ENCODE measurements around the gene TET3. TPM values are rescaled to one million over a fixed set of nuclear protein-coding genes. Genes with fewer than 3 reads are reported as not detected.

TET3 gene
- total and polyA plus RNA-seq, 4 donors: 4.6 to 26.9 (median 14.6) TPM

GRCh38 chr2:74020702-74021406, 36.1 kb downstream of the TET3 start:
- Histone ChIP-seq H3K9me3 (ENCODE audit: control insufficient read depth in 4 of 4, insufficient read depth in 3 of 4, low read length in 3 of 4) (no peaks in the 10 kb centered on the region), H3K9ac (ENCODE audit: insufficient read depth in 1 of 2, low read length in 2 of 2) (no peak overlapping the region), H3K27me3 (ENCODE audit: control insufficient read depth in 3 of 3, insufficient read depth in 3 of 3, low read length in 2 of 3) (no peaks in the 10 kb centered on the region), H3K36me3 (ENCODE audit: control insufficient read depth in 4 of 4, insufficient read depth in 4 of 4, low read length in 4 of 4) (peaks cover 0 to 2% (median under 1%) of the 10 kb centered on the region in 4 donors), H3K27ac (ENCODE audit: low read depth in 1 of 2, low read length in 1 of 2) (no peak overlapping the region), H3K4me3 (no peak overlapping the region), H3K4me1 (ENCODE audit: control insufficient read depth in 5 of 5, insufficient read depth in 5 of 5, low read length in 5 of 5) (peaks cover 4 to 15% (median 5%) of the 10 kb centered on the region in 5 donors)
- ATAC-seq (ENCODE audit: insufficient read depth, low FRiP score) (peak; percentile 72), DNase-seq (no peak)
- 64 to 77% methylated on average over 9 of the region's 9 CpGs for WGBS, 2 donors
- TF ChIP-seq CTCF (IDR thresholded peaks at IDR 0.05; ENCODE audit: control extremely low read depth, extremely low read depth): no peak

- Histone ChIP-seq H3K27me3 (ENCODE audit: control insufficient read depth in 3 of 3, insufficient read depth in 3 of 3, low read length in 2 of 3) (no peaks in the 10 kb centered on the region), H3K9me3 (ENCODE audit: control insufficient read depth in 4 of 4, insufficient read depth in 3 of 4, low read length in 3 of 4) (no peaks in the 10 kb centered on the region), H3K27ac (ENCODE audit: low read depth in 1 of 2, low read length in 1 of 2) (no peak overlapping the region), H3K4me3 (no peak overlapping the region), H3K4me1 (ENCODE audit: control insufficient read depth in 5 of 5, insufficient read depth in 5 of 5, low read length in 5 of 5) (peaks cover 4 to 18% (median 5%) of the 10 kb centered on the region in 5 donors), H3K9ac (ENCODE audit: insufficient read depth in 1 of 2, low read length in 2 of 2) (no peak overlapping the region), H3K36me3 (ENCODE audit: control insufficient read depth in 4 of 4, insufficient read depth in 4 of 4, low read length in 4 of 4) (peaks cover 0 to 2% (median under 1%) of the 10 kb centered on the region in 4 donors)
- ATAC-seq (ENCODE audit: insufficient read depth, low FRiP score): no peak
- TF ChIP-seq CTCF (IDR thresholded peaks at IDR 0.05; ENCODE audit: control extremely low read depth, extremely low read depth): no peak
- WGBS, 2 donors: 79 to 83% methylated on average over 5 of the region's 5 CpGs
- DNase-seq: no peak
Measured at GRCh38 chr2:74021407-74021755, 36.7 kb downstream of the TET3 start.

- H3K4me1 ChIP-seq (ENCODE audit: control insufficient read depth in 5 of 5, insufficient read depth in 5 of 5, low read length in 5 of 5): peaks cover 4 to 18% (median 5%) of the 10 kb centered on the region in 5 donors
- DNase-seq (no peak), ATAC-seq (ENCODE audit: insufficient read depth, low FRiP score) (no peak)
- no peak overlapping the region for H3K27ac ChIP-seq (ENCODE audit: low read depth in 1 of 2, low read length in 1 of 2)
- H3K9ac ChIP-seq (ENCODE audit: insufficient read depth in 1 of 2, low read length in 2 of 2): no peak overlapping the region
- peaks cover 0 to 1% (median 0%) of the 10 kb centered on the region in 4 donors for H3K36me3 ChIP-seq (ENCODE audit: control insufficient read depth in 4 of 4, insufficient read depth in 4 of 4, low read length in 4 of 4)
- H3K4me3 ChIP-seq: no peak overlapping the region
- no peaks in the 10 kb centered on the region for H3K9me3 ChIP-seq (ENCODE audit: control insufficient read depth in 4 of 4, insufficient read depth in 3 of 4, low read length in 3 of 4)
- no peaks in the 10 kb centered on the region for H3K27me3 ChIP-seq (ENCODE audit: control insufficient read depth in 3 of 3, insufficient read depth in 3 of 3, low read length in 2 of 3)
- 57 to 83% methylated on average over 4 of the region's 4 CpGs for WGBS, 2 donors
- TF ChIP-seq CTCF (IDR thresholded peaks at IDR 0.05; ENCODE audit: control extremely low read depth, extremely low read depth): no peak
Measured at GRCh38 chr2:74024216-74024615, 39.5 kb downstream of the TET3 start.
